ENCODE data around the gene MUS81.
"Not testable (repeated sequence)": the region's sequence is repeated elsewhere in the genome, so short reads cannot be mapped to it uniquely, and the experiment has no call there.

Gene MUS81

GRCh38 chr11:65848693-65849092 is 11.5 kb upstream of the MUS81 start:
- H3K4me3 ChIP-seq (ENCODE audit: low read length in 2 of 2); H3K9me3 ChIP-seq (ENCODE audit: control insufficient read depth in 2 of 2, low read length in 2 of 2); H3K4me1 ChIP-seq (ENCODE audit: control insufficient read depth, insufficient read depth, low read length); H3K27ac ChIP-seq (ENCODE audit: low read length); H3K27me3 ChIP-seq (ENCODE audit: control insufficient read depth in 1 of 2, insufficient read depth in 2 of 2, low read length in 2 of 2); H3K9ac ChIP-seq (ENCODE audit: low read length in 2 of 2): not testable (repeated sequence)
- peaks cover 21 to 24% of the 10 kb centered on the region in 2 donors for H3K36me3 ChIP-seq (ENCODE audit: control insufficient read depth in 2 of 2, insufficient read depth in 2 of 2, low read length in 2 of 2)

GRCh38 chr11:65849366-65849765 is 10.9 kb upstream of the MUS81 start:
- peaks cover 0 to 7% of the 10 kb centered on the region in 2 donors for H3K9me3 ChIP-seq (ENCODE audit: control insufficient read depth in 2 of 2, low read length in 2 of 2)
- no peak overlapping the region for H3K9ac ChIP-seq (ENCODE audit: low read length in 2 of 2)
- peaks cover 28 to 31% of the 10 kb centered on the region in 2 donors for H3K36me3 ChIP-seq (ENCODE audit: control insufficient read depth in 2 of 2, insufficient read depth in 2 of 2, low read length in 2 of 2)
- peaks cover 8% of the 10 kb centered on the region for H3K4me1 ChIP-seq (ENCODE audit: control insufficient read depth, insufficient read depth, low read length)
- no peak overlapping the region for H3K4me3 ChIP-seq (ENCODE audit: low read length in 2 of 2)
- H3K27me3 ChIP-seq (ENCODE audit: control insufficient read depth in 1 of 2, insufficient read depth in 2 of 2, low read length in 2 of 2) = no peaks in the 10 kb centered on the region
- H3K27ac ChIP-seq (ENCODE audit: low read length) = no peak overlapping the region

GRCh38 chr11:65849771-65850216 is 10.4 kb upstream of the MUS81 start:
- no peaks in the 10 kb centered on the region for H3K27me3 ChIP-seq (ENCODE audit: control insufficient read depth in 1 of 2, insufficient read depth in 2 of 2, low read length in 2 of 2)
- peaks cover 10% of the 10 kb centered on the region for H3K4me1 ChIP-seq (ENCODE audit: control insufficient read depth, insufficient read depth, low read length)
- H3K36me3 ChIP-seq (ENCODE audit: control insufficient read depth in 2 of 2, insufficient read depth in 2 of 2, low read length in 2 of 2) = peaks cover 32 to 34% of the 10 kb centered on the region in 2 donors
- H3K4me3 ChIP-seq (ENCODE audit: low read length in 2 of 2) = no peak overlapping the region
- no peak overlapping the region for H3K27ac ChIP-seq (ENCODE audit: low read length)
- no peak overlapping the region for H3K9ac ChIP-seq (ENCODE audit: low read length in 2 of 2)
- peaks cover 0 to 7% of the 10 kb centered on the region in 2 donors for H3K9me3 ChIP-seq (ENCODE audit: control insufficient read depth in 2 of 2, low read length in 2 of 2)

DNA sequence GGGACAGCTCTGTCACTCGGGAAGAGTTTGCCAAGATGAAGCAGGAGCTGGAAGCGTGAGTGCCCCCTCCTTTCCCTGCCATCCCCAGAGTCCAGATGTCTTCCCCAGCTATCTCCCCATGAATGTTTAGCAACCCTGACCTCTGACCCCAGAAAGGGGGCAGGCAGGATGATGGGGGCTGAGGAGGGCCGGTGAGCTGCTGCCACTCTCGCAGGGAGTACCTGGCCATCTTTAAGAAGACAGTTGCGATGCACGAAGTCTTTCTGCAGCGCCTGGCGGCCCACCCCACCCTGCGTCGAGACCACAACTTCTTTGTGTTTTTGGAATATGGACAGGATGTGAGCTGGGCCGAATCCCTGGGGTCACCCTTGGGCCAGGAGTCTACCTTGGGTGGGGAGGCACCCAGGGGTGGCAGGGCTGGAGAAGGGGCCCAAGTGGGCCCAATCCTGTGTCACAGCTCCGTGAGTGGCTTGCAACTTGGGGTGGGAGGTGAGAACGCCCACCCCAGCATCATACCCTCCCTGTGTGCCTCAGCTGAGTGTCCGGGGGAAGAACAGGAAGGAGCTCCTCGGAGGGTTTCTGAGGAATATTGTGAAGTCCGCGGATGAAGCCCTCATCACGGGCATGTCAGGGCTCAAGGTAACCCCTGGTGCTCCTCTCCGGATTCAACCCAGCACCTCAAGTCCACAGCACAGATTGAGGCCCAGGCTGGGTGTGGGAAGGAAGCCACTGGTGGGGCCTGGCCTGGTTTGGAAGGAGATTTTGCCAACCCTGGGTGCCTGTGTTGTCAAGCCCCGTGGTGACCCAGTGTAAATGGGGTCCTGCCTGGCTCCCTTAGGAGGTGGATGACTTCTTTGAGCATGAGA is 9.8 kb upstream of the MUS81 start:
- H3K9me3 ChIP-seq (ENCODE audit: control insufficient read depth in 2 of 2, low read length in 2 of 2) = peaks cover 0 to 7% of the 10 kb centered on the region in 2 donors
- H3K27me3 ChIP-seq (ENCODE audit: control insufficient read depth in 1 of 2, insufficient read depth in 2 of 2, low read length in 2 of 2) = no peaks in the 10 kb centered on the region
- no peak overlapping the region for H3K27ac ChIP-seq (ENCODE audit: low read length)
- H3K9ac ChIP-seq (ENCODE audit: low read length in 2 of 2) = no peak overlapping the region
- H3K4me1 ChIP-seq (ENCODE audit: control insufficient read depth, insufficient read depth, low read length) = peaks cover 15% of the 10 kb centered on the region
- no peak overlapping the region for H3K4me3 ChIP-seq (ENCODE audit: low read length in 2 of 2)
- H3K36me3 ChIP-seq (ENCODE audit: control insufficient read depth in 2 of 2, insufficient read depth in 2 of 2, low read length in 2 of 2) = peaks cover 38 to 41% of the 10 kb centered on the region in 2 donors

GRCh38 chr11:65851083-65851579 is 9.1 kb upstream of the MUS81 start:
- H3K27me3 ChIP-seq (ENCODE audit: control insufficient read depth in 1 of 2, insufficient read depth in 2 of 2, low read length in 2 of 2) = no peaks in the 10 kb centered on the region
- H3K36me3 ChIP-seq (ENCODE audit: control insufficient read depth in 2 of 2, insufficient read depth in 2 of 2, low read length in 2 of 2) = peaks cover 44 to 47% of the 10 kb centered on the region in 2 donors
- H3K9me3 ChIP-seq (ENCODE audit: control insufficient read depth in 2 of 2, low read length in 2 of 2) = peaks cover 0 to 7% of the 10 kb centered on the region in 2 donors
- peaks cover 21% of the 10 kb centered on the region for H3K4me1 ChIP-seq (ENCODE audit: control insufficient read depth, insufficient read depth, low read length)
- H3K4me3 ChIP-seq (ENCODE audit: low read length in 2 of 2) = no peak overlapping the region
- no peak overlapping the region for H3K9ac ChIP-seq (ENCODE audit: low read length in 2 of 2)
- H3K27ac ChIP-seq (ENCODE audit: low read length) = no peak overlapping the region

- no peak overlapping the region for H3K4me3 ChIP-seq (ENCODE audit: low read length in 2 of 2)
- no peak overlapping the region for H3K27ac ChIP-seq (ENCODE audit: low read length)
- peaks cover 0 to 7% of the 10 kb centered on the region in 2 donors for H3K9me3 ChIP-seq (ENCODE audit: control insufficient read depth in 2 of 2, low read length in 2 of 2)
- no peaks in the 10 kb centered on the region for H3K27me3 ChIP-seq (ENCODE audit: control insufficient read depth in 1 of 2, insufficient read depth in 2 of 2, low read length in 2 of 2)
- H3K36me3 ChIP-seq (ENCODE audit: control insufficient read depth in 2 of 2, insufficient read depth in 2 of 2, low read length in 2 of 2) = peaks cover 44 to 49% of the 10 kb centered on the region in 2 donors
- H3K4me1 ChIP-seq (ENCODE audit: control insufficient read depth, insufficient read depth, low read length) = peaks cover 27% of the 10 kb centered on the region
- H3K9ac ChIP-seq (ENCODE audit: low read length in 2 of 2) = no peak overlapping the region
Observed at GRCh38 chr11:65851811-65852507, 8.3 kb upstream of the MUS81 start.

GRCh38 chr11:65852508-65853245 is 7.6 kb upstream of the MUS81 start:
- Histone ChIP-seq H3K36me3 (ENCODE audit: control insufficient read depth in 2 of 2, insufficient read depth in 2 of 2, low read length in 2 of 2) (peaks cover 44 to 49% of the 10 kb centered on the region in 2 donors), H3K4me3 (ENCODE audit: low read length in 2 of 2) (no peak overlapping the region), H3K27ac (ENCODE audit: low read length) (no peak overlapping the region), H3K9ac (ENCODE audit: low read length in 2 of 2) (no peak overlapping the region), H3K4me1 (ENCODE audit: control insufficient read depth, insufficient read depth, low read length) (peaks cover 27% of the 10 kb centered on the region), H3K9me3 (ENCODE audit: control insufficient read depth in 2 of 2, low read length in 2 of 2) (peaks cover 0 to 7% of the 10 kb centered on the region in 2 donors), H3K27me3 (ENCODE audit: control insufficient read depth in 1 of 2, insufficient read depth in 2 of 2, low read length in 2 of 2) (no peaks in the 10 kb centered on the region)

GRCh38 chr11:65853246-65853979 is 6.8 kb upstream of the MUS81 start:
- H3K4me1 ChIP-seq (ENCODE audit: control insufficient read depth, insufficient read depth, low read length) = peaks cover 30% of the 10 kb centered on the region
- no peak overlapping the region for H3K27ac ChIP-seq (ENCODE audit: low read length)
- no peaks in the 10 kb centered on the region for H3K27me3 ChIP-seq (ENCODE audit: control insufficient read depth in 1 of 2, insufficient read depth in 2 of 2, low read length in 2 of 2)
- H3K9ac ChIP-seq (ENCODE audit: low read length in 2 of 2) = no peak overlapping the region
- H3K9me3 ChIP-seq (ENCODE audit: control insufficient read depth in 2 of 2, low read length in 2 of 2) = peaks cover 0 to 7% of the 10 kb centered on the region in 2 donors
- H3K4me3 ChIP-seq (ENCODE audit: low read length in 2 of 2) = no peak overlapping the region
- peaks cover 44 to 49% of the 10 kb centered on the region in 2 donors for H3K36me3 ChIP-seq (ENCODE audit: control insufficient read depth in 2 of 2, insufficient read depth in 2 of 2, low read length in 2 of 2)

DNA sequence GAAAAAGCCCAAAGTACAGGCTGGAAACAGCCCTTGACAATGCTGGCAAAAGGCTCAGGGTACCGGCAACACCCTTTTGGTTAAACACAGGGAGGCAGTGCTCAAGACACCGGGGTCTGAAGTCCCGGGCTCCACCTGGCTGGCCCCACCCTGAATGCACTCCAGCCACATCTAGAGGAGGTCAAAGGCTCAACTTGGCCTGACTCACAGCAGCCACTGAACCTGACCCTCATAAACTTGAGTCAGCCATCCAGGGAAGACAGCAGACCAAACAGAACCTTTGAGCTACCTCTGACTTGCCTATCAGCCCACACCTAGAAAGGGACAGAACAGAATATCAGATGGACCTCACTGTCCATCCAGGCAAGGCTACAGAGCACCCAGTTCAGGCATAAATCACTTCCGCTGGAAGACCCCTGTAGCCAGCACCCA is 6.1 kb upstream of the MUS81 start:
- Histone ChIP-seq H3K4me1 (ENCODE audit: control insufficient read depth, insufficient read depth, low read length) (peaks cover 36% of the 10 kb centered on the region), H3K27ac (ENCODE audit: low read length) (no peak overlapping the region), H3K4me3 (ENCODE audit: low read length in 2 of 2) (no peak overlapping the region), H3K9ac (ENCODE audit: low read length in 2 of 2) (no peak overlapping the region), H3K36me3 (ENCODE audit: control insufficient read depth in 2 of 2, insufficient read depth in 2 of 2, low read length in 2 of 2) (peaks cover 44 to 49% of the 10 kb centered on the region in 2 donors), H3K27me3 (ENCODE audit: control insufficient read depth in 1 of 2, insufficient read depth in 2 of 2, low read length in 2 of 2) (no peaks in the 10 kb centered on the region), H3K9me3 (ENCODE audit: control insufficient read depth in 2 of 2, low read length in 2 of 2) (peaks cover 0 to 7% of the 10 kb centered on the region in 2 donors)
